Measurements from ENCODE around the gene PPL.
A peak's percentile ranks its signal among the peaks of the same experiment; 100 is the strongest.
"Not testable (repeated sequence)": the region's sequence is repeated elsewhere in the genome, so short reads cannot be mapped to it uniquely, and the experiment has no call there.

The PPL gene

DNA sequence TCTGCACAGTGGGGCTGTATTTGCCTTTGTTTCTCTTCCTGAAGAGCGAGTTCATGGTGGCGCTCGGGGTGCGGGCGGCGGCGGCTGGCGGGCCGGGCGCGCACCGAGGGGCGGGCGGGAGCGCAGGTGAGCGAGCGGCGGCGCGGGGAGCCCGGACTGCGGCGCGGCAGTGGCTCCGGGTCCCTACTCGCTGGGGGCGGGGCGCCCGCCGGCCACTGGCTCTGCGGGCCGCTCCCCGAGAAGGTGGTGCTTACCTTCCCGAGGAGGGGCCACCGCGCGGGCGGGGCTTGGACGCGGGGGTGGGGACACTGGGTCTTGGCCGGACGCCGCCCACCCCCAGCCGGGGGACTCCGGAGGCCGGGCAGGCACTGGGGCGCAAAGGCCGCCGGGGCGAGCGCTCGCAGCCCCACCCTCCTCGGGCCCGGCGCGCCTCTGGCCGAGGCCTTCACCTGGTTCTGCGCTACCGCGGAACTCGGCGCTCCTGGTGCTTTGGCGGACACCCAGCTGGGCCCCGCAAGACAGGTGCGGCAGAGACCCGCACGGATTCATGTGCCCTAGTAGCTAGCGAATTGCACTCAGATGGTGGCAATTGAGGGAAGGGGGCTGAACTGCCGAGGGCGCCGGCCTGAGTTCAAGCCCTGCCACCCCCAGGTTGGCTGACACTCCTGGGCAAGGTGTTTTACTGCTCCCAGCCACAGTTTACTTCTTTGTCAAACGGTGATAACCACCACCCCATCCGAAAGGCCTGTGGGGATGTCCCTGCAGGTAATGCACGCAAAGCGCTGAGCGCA, at the start of gene PPL:
TSS of gene PPL (minus strand) at position 158 of the 791 bp plus-strand sequence. CDS start at position 55, 103 bp downstream.
- peak; percentile 72 for DNase-seq

DNA sequence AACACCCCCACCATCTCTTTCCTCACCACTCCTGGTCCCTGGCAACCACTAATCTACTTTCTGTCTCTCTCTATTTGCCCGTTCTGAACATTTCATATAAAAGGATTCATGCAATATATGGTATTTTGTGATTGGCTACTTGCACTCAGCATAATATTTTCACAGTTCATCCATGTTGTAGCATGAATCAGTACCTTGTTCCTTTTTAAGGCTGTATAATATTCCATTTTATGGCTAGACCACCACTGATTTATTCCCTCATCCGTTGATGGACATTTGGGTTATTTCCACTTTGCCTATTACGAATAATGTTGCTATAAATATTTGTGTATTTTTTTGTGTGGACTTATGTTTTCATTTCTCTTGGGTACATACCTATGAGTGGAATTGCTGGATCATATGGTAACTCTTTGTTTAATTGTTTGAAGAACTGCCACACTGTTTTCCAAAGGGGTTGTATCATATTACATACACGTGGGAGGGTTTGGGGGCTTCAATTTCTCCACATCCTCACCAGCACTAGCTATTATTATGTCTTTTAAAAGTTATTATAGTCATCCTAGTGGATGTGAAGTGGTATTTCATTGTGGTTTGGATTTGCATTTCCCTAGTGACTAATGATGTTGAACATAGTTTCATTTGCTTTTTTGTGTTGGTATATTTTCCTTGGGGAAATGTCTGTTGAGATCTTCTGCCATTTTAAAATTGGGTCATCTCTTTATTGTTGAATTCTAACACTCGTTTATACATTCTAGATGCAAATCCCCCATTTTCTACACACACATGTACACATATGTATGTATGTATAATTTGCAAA, 47.4 kb upstream of the PPL start:
- no peak for DNase-seq

DNA sequence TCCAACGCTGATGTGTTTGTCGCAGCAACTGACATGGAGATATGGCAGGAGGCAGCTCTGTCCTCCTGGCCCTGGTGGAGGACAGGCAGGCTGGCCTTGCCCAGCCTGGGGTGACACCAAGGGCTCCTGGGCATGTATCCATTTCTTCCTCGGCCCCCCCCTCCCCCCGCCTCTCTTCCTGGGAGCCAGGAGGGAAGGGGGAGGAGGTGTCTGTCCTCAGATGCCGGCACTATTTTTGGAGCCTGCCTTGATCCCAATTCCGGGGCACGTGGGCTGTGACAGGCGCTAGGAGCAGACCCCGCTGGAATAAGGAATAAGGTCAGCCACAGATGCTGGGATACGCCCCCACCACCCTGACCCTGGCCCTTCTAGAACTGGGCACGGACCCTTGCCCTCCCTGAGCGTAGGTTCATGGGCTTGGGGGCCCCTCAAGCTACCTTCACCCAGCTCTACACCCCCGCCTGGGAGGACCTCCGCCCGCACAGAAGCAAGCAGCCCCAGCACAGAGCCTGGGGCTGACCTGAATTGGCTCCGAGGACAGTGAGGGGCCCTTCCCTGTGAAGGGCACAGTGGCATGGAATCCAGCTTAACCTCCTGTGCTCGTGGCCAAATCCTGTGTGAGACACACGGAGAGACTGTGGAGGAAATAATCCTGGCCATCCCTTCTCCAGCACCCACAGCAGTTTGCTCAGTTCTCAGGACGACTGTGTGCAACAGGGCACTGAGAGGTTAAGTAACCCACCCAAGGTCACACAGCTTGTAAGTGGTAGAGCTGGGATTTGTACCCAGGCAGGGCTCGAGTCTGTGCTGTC, 45.3 kb upstream of the PPL start:
- DNase-seq: no peak

DNA sequence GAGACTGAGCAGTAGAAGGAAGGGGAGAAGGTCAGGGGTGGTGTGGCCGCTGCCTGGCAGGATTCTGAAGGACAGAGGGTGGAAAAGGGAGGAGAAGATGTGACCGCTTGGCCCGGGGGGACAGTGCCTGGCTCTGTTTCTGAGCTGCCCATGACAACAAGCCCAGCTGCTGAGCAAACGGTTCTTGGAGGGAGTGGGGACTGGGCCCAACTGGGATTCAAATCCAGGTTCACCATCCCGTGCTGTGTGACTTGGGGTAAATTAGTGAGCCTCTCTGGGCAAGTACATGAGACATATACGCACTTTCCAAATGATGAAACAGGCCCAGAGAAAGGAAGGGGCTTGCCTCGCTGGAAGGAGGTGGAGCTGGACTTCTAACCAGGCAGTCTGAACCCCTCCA, 44.5 kb upstream of the PPL start:
- no peak for DNase-seq

- DNase-seq: no peak
Observed at GRCh38 chr16:4980691-4981090, 43.7 kb upstream of the PPL start.

GRCh38 chr16:4979736-4980660, 43.0 kb upstream of the PPL start:
- DNase-seq: no peak

DNA sequence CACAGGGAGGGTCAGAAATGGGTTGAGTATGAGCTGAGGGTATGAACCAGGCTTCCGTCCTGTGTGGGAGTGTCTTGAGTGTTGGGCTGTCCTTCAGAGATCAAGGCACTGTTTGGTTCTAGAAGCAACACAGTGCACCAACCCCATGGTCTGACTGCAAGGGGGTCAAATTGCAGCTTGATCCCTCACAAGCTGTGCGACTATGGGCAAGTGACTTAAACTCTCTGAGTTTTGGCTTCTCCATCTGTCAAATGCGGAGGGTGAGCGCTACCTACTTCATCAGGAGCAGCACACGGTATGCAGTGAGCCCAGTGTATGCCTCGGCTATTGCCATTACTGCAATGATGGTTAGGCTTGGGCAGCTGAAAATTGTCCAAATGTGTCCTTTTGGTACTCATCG, 42.2 kb upstream of the PPL start:
- no peak for DNase-seq

- no peak for DNase-seq
Observed at GRCh38 chr16:4976611-4977145, 39.7 kb upstream of the PPL start.

- DNase-seq: no peak
Observed at GRCh38 chr16:4976079-4976478, 39.1 kb upstream of the PPL start.

DNA sequence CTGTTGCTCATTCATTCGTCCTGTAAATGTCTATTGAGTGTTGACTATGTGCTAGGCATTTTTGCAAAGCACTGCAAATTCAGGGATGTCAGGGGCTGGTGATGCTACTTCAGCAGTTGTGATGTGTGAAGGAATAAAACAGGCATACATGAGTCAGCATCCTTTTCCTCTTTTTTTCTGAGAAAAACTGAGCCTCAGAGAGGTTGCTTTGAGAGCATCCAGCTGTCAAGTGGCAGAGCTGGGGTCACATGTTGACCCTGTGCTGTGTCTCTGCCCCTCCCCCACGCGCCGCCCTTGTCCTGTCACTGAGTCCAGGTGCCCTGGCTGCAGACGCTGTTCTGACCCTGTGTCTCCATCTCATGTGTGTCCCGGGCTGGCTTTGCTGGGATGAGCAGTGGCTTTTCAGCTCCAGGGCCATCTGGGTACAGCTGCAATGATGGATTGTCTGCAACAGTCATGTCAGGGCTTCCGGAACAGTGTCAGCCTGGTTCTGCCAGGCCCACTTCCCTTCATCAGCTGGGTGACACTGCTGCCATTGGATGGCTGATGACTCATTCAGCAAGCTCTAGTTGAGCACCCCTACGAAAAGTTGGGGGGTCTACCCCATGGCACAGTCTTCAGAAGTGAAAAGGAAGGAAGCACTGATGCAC, 36.1 kb upstream of the PPL start:
- no peak for DNase-seq

DNA sequence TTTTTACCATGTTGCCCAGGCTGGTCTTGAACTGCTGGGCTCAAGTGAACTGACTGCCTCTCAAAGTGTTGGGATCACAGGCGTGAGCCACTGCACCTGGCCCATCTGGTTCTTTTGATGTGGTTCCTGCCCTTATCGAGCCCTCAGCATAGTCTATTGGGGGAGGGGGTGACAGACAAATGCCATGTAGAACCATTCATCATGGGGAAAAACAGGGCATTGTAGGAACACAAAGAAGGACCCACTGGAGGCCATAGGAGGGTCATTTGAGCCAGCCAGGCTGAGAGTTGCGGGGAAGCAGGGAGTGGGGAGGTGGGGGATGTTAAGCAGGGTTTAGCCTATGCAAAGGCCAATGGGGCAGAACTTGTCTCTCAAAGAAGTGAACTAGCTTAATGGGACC, 33.1 kb upstream of the PPL start:
- no peak for DNase-seq

- no peak for DNase-seq
Observed at GRCh38 chr16:4968879-4969483, 32.0 kb upstream of the PPL start.

DNA sequence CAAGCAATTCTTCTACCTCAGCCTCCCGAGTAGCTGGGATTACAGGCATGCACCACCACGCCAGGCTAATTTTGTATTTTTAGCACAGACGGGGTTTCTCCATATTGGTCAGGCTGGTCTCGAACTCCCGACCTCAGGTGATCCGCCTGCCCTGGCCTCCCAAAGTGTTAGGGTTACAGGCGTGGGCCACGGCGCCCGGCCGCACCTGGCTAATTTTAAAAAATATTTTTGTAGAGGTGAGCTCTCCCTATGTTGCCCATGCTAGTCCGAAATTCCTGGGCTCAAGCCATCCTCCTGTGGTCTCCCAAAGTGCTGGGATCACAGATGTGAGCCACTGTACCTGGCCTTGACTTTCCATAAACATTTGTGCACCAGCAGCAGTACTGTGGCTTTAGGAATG, 31.3 kb upstream of the PPL start:
- not testable (repeated sequence) for DNase-seq

GRCh38 chr16:4966736-4967453, 29.9 kb upstream of the PPL start:
- DNase-seq: no peak

- not testable (repeated sequence) for DNase-seq
Observed at GRCh38 chr16:4963527-4963926, 26.6 kb upstream of the PPL start.

GRCh38 chr16:4962716-4963115, 25.8 kb upstream of the PPL start:
- no peak for DNase-seq

DNA sequence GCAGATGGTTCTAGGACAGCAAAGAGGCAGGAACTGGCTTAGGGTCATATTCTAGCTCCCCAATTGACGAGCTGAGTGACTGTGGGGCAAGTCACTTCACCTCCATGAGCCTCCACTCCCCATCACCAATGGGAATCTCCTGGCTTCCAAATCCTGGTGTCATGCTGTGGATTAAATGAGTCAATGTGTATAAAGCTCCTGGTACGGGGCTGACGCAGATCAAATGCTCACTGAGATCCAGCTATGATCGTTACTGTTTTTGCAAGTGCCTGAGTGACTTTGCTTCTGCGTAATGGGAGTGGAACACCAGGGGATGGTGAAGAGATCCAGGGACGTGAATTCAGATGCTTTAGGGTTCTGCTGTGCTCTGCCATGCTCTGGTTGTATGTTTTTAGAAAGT, 23.6 kb upstream of the PPL start:
- DNase-seq: no peak

DNA sequence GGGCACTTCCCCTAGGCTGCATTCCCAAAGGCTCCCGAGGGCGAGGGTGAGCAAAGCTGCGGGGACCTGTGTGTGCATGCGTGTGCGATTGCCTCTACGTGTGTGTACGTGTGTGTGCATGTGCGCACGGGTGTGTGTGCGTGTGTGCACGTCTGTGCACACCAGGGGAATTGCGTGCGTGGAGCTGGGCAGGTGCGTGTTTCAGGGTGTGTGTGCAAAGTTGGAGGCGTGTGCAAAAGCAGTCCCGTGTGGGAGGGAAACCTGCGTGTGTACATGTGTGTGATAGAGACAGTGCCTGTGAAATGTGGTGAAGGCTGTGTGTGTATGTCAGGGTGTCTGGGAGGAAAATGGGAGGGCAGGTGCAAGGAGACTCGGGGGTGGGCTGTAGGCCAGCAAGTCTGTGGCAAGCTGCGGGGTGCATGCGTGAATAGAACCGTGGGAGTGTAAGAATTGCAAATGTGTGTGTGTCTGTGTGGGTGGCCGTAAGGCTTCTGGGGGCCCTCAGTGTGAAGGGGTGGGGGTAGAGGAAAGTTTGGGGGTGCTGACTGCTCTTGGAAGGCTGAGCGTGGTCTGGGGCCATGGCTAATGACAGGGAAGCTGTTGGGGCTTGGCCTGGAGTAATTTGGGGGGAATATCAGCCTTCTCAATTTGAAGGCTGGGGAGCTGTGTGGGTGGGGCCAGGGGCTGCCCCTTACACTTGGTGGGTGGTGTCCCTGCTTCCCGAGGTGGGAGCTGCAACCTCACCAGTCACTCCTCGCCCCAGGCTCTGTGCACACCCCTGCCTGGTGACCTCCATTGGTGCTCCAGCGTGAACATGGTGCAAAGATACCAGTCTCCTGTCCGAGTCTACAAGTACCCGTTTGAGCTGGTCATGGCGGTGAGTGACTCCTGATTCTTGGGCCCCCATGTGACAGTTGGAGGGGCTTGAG, 21.8 kb upstream of the PPL start:
- no peak for DNase-seq
